ENCODE measurements around the gene KLHL24.

Gene KLHL24

DNA sequence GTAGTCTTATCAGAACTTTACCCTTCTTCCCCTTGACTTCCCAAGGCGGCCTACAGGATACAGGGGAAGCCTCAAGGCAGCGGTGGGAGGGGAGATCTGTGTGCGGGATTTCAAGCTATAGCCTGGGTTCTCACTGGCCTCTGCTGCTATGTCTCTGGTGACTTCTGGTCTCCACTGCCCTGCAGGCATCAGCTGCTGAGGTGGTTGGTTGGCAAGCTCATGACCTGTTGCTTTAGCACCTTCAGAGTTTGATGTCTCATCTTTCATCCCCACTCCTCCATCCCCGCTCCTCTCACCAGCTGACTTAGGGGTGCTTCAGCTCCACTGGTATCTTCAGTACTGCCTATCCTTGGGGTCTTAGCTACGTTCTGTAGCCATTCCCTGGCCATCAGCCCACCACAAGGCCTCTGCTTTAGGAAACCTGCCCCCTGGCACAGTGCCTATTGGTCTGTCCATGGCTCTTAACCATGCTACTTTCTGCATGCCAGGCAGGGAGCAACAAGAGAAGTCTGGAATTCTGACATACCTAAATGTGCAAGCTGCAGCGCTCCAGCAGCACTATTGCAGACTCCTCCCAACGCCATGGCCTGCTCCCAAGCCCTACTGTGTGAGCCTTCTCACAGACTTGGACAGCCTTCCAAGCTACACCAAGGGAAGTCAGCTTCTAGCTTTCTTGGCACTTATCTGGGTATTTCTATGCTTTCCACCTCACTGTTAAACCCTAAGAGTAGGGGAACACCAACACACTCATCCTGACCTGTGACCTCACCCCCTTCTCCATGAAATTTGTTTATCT lies 60.3 kb downstream of the KLHL24 start:
- in situ Hi-C loops (cut with HindIII; ENCODE audit: low sequenced_read_pairs) = no loop called here

DNA sequence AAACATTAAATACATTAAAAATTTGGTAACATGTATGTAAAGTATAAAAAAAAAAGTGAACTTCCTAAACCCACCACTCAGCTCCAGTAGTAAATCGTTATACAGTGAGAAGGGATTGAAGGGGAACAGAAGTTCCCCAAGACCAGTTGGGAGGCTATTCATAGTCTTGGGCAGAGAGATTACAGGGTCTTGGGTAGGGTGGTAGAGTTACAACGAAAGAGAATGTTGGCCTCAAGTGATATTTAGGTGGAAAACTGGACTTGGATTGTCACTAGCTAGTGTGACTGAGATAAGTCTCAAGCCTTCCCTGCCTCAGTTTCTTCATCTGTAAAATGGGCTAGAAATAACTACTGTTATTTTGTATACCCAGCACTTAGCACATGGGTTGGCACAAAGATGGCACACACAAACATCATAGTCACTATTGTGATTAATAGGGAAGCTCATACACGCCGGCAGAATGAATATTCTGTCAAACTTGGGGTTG lies 61.7 kb downstream of the KLHL24 start:
- in situ Hi-C loops (cut with HindIII; ENCODE audit: low sequenced_read_pairs) = no loop called here

DNA sequence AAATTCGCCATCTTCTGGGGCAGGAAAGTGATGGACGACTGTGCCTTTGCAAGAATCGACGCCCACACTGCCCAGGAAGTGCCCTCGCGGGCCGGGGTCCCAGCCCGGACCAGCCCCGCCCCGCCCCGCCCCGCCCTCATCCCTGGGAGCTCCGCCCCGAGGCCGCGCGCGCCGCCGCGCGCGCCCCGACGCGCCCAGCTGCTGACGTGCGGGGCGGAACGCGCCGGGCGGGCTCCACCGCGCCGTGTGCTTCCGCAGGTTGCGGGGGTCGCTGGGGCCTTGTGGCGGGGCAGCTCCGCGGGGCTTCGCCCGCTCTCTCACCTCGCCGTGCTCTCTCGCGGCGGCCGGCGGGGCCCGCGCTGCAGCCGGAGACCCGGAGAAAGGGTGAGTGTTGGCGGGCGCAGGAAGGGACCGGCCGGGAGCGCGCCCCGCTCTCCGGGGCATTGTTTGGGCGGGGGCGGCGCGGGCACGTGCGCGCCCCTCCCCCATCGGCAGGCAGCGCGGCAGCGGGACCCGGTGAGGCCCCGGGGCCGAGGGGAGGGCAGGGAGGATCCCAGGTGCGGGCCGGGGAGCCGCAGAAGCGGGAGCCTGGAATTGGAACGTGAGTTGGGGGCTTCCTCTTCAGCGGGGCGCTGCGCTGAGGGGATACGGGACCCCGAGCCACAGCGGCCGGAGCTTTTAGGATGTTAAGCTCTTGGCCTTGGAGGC lies 62.3 kb downstream of the KLHL24 start, which contains the start of gene YEATS2:
Gene YEATS2, plus strand, starts transcription at position 188 of the 708 bp plus-strand sequence. CDS start 17,366 bp downstream, outside the sequence.
- in situ Hi-C loops (cut with HindIII; ENCODE audit: low sequenced_read_pairs) = no loop called here

DNA sequence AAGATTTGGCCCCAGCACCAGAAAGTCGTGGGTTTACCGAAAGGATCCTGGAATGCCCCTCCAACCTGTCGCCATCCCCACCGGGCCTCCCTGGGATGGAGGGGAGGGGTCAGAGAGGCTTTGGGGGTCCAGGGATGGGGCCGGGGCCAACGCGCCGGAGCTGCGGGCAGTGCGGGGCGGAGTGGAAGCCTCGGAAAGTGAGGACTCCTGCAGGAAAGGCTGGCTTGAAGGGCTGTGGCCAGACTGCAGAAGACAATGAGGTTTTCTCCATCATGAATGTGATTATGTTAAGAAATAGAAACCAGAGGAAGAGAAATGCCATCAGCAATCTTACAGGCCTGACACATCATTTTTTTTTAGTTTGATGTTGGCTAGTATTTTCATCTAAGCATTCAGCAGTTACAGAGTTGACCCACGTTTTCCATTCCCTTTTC lies 62.9 kb downstream of the KLHL24 start:
- in situ Hi-C loops (cut with HindIII; ENCODE audit: low sequenced_read_pairs) = no loop called here

DNA sequence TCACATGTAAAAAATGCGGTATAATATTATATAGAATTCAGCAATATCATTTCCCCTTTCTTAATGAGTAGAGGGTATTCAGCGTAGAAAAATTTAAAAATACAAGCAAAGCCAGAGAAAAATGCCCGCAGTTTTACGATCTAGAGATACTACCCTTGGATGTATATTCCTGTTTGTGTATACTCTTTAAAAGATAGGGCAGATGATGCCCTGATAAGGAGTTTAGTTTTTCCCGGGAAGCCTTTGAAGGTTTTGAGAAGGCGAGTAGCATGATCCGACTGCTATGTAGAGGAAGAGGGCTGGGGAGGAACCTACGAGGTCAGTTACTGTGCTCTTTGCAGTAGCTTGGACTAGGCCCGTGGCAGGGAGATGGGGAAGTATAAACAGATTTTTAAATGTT lies 63.3 kb downstream of the KLHL24 start:
- in situ Hi-C loops (cut with HindIII; ENCODE audit: low sequenced_read_pairs) = no loop called here

DNA sequence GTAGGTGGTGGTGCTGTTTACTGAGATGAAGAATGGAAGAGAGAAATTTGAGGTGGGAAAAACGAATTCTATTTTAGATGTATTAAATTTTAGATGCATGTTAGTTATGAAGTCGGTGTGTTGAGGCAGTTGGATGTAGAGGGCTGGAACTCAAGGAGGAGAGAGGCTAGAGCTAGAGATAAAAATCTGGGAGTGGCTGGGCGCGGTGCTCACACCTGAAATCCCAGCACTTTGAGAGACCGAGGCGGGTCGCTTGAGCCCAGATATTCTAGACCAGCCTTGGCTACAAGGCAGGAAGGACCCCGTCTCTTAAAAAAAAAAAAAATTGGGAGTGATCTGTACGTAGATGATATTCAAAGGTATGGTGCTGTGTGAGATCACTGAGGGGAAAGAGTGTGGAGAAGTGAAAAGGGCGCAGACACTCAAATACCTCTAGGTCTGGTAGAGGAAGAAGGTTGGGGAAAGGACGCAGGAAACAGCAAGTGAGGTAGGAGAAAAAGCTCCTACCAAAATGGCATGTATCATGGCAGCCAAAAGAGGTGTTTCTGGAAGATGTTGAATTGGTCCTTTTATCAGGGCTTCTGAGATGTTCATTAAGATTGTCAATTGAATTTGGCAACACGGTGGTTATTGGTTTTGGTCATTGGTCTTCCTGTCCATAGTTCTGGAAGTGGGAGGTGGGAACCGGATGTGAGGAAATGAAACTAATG lies 64.0 kb downstream of the KLHL24 start:
- in situ Hi-C loops (cut with HindIII; ENCODE audit: low sequenced_read_pairs) = no loop called here

- in situ Hi-C loops (cut with HindIII; ENCODE audit: low sequenced_read_pairs) = loop anchor here (5.0 kb wide), 1 partner anchor 59 kb away; no protein-coding TSS in a partner anchor
Observed at GRCh38 chr3:183701744-183702143, 66.3 kb downstream of the KLHL24 start.

GRCh38 chr3:183703892-183704291 lies 68.5 kb downstream of the KLHL24 start:
- in situ Hi-C loops (cut with HindIII; ENCODE audit: low sequenced_read_pairs) = loop anchor here (5.0 kb wide), 1 partner anchor 62 kb away; no protein-coding TSS in a partner anchor

DNA sequence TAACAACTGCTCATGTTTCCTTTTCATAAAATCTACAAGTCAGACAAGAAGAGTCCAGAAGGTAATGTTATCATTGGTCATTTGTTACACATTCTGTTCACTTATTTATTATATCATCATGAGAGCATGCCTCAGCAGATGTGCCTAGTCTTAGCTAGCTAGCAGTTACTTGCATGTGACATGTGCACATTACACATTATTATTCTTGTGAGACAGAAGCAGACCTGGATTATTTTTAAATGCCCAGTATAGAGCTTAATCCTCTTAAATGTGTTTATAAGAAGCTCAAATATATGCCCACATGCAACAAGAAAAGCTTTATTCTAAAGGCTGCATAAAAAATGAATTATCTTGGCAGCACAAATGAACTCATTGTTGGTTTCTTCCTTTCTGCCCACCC lies 74.8 kb downstream of the KLHL24 start:
- in situ Hi-C loops (cut with HindIII; ENCODE audit: low sequenced_read_pairs) = no loop called here

- in situ Hi-C loops (cut with HindIII; ENCODE audit: low sequenced_read_pairs) = no loop called here
Observed at GRCh38 chr3:183711516-183711915, 76.1 kb downstream of the KLHL24 start.

DNA sequence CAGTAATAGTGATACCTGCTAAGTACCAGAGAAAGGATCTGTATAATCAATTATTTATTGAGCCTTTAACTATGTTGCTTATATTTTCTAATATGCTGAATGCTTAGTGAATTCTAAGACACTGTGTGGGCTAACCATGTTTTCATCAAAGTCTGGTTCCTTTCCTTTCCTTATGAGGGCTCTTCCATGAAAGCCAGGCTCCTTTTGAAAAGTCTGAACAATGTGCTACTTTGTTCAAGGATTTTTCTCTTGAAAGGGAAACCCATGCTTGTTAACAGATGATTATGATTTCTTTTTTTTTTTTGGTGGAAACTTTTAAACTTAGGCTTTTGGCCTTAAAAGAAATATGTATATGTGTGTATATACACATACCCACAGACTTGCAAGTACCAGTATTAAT lies 79.2 kb downstream of the KLHL24 start:
- in situ Hi-C loops (cut with HindIII; ENCODE audit: low sequenced_read_pairs) = no loop called here

DNA sequence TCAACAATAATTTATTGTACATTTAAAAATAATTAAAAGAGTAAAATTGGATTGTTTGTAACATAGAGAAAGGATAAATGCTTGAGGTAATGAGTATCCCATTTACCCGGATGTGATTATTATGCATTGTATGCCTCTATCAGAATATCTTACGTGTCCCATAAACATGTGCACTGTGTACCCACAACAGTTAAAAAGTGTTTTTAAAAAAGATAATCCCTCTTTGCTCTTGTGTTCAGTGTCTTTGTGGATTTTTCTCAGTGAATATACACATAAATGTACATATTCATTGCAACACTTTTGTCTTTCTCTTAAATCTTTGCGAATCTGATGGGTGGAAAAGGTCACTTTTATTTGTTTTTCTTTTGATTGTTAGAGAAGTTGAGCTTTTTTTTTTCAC lies 82.6 kb downstream of the KLHL24 start:
- in situ Hi-C loops (cut with HindIII; ENCODE audit: low sequenced_read_pairs) = no loop called here

- in situ Hi-C loops (cut with HindIII; ENCODE audit: low sequenced_read_pairs) = no loop called here
Observed at GRCh38 chr3:183725387-183725786, 90.0 kb downstream of the KLHL24 start.

DNA sequence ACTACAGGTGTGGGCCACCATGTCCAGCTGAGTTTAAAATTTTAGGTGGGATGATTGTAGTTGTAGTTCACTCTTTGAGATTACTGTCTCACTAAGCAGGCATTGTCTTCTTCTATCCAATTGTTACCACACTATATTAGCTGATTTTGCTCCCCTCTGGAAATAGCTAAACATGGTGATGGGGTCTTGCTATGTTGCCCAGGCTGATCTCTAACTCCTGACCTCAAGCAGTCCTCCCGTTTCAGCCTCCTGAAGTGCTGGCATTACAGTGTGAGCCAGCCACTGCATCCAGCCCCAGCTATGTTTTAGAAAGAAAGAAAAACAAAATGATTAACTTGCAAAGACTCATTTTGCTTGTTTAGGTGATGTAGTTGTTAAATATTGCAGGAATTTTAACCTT lies 92.8 kb downstream of the KLHL24 start:
- in situ Hi-C loops (cut with HindIII; ENCODE audit: low sequenced_read_pairs) = no loop called here

GRCh38 chr3:183730361-183730760 lies 94.9 kb downstream of the KLHL24 start:
- in situ Hi-C loops (cut with HindIII; ENCODE audit: low sequenced_read_pairs) = no loop called here

DNA sequence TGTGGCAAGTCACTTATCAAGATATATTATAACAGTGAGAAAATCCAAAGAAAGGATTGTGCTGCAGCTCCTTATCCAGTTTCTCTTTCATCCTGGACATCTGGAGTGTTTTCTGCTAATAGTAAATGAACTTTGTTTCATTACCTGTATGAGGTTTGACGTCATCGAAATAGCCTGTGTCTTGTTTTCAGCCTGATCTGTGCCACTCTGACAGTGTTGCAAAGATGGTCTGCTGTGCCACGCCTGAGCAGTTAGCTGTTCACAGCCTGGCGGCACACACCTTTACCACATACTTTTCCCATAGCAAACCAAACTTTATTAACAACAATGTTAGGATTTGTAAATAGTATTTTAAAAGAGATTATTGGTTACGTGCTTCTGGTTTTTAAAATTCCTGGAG lies 96.2 kb downstream of the KLHL24 start:
- in situ Hi-C loops (cut with HindIII; ENCODE audit: low sequenced_read_pairs) = no loop called here

GRCh38 chr3:183733553-183733952 lies 98.1 kb downstream of the KLHL24 start:
- in situ Hi-C loops (cut with HindIII; ENCODE audit: low sequenced_read_pairs) = no loop called here
